Lung microvascular endothelial cell (primary cell): ENCODE measurements around the gene SSC5D. TPM values are rescaled to one million over a fixed set of nuclear protein-coding genes. Genes with fewer than 3 reads are reported as not detected.
A peak's percentile ranks its signal among the peaks of the same experiment; 100 is the strongest.

Experiments used
- DNase-seq, 2 donors: peaks; one replicate each; pipeline versions ENCODE4 v3.0.0 to v3.0.0-alpha.2; 2010; ENCODE audit warnings: low read depth in 2 of 2
- total RNA-seq: library from RNA; depleted of rRNA; stranded (reverse); fragments of >200 nt; gene quantifications from 2 replicates; pipeline ENCODE4 v1.2.1, GENCODE V29; 2014

Gene SSC5D
- total RNA-seq, 1 donor from 2014 or later, result not detected

DNA sequence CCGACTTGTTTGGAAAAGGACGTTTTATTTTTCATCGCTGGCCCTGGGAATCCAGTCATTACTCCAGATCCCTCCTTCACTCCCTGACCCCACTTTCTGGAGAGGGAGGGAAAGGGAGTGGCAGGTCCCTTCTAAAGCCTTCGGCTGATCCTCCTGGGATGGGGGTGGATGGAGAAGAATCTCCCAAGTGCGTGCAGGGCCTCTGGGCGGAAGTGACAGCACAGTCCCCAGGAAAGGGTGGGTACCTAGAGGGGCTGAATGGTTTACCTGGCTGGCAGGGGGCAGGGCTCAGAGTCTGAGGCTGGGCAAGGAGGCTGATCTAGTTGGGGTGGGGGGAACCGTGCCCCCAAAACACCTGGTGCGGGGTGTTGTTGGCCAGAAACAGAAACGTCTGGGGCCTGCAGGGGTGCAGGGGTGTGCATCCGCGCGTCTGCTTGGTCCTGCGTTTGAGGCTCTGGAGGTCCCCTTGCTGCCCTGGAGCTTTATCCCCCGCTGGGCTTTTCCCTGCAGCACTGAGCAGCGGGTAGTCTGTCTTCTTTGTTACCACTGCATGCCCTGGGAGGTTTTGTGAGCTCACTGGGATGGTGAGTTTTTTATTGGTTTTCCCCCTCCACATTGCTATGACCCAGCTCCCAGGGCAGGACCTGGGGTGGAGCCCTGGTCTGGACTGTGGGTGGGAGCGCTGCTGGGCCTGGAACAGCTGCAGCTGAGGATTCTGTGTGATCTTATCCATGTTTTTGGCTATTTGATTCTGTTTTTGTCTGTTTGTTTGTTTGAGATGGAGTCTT lies 14.8 kb upstream of the SSC5D start:
- no peak for DNase-seq

DNA sequence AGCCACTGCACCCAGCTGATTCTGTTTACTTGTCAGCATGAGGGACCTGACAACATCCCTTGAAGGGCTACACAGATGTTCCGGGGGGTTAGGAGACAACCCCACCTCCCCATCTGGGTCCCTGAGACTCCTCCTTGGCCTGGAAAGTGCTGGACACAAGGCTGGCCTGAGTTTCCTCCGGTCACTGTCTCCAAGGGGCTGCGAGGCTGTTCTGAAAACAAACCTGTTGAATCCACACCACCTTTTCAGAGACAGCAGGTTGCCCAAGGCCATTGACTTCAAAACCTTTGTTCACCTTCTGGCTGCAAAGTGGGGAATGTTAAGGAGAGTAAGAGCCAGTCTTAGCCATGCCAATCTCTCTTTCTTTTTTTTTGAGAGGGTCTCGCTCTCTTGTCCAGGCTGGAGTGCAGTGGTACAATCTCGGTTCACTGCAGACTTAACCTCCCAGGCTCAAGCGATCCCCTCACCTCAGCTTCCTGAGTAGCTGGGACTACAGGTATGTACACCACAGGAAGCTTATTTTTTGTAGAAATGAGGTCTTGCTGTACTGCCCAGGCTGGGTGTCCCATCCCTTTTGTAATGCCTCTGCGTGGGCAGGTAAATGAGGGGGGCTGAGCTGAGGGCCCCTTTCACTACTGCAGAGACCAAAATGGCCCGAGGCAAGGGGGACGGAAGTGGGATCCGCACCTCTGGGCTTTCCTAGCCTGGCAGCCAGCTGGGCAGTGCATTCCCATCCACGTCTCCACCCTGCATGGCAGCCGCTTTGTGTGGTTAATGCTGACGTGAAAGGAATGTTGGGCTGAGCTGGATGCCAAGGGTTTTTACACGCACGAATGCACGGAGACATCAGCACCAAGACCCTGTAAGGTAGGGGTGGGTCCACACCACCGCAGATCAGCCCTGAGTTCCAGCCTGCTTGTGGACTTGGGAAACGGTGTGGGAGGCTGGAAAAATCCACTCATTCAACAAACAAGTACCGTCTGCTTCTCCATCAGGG lies 13.7 kb upstream of the SSC5D start:
- no peak for DNase-seq

DNA sequence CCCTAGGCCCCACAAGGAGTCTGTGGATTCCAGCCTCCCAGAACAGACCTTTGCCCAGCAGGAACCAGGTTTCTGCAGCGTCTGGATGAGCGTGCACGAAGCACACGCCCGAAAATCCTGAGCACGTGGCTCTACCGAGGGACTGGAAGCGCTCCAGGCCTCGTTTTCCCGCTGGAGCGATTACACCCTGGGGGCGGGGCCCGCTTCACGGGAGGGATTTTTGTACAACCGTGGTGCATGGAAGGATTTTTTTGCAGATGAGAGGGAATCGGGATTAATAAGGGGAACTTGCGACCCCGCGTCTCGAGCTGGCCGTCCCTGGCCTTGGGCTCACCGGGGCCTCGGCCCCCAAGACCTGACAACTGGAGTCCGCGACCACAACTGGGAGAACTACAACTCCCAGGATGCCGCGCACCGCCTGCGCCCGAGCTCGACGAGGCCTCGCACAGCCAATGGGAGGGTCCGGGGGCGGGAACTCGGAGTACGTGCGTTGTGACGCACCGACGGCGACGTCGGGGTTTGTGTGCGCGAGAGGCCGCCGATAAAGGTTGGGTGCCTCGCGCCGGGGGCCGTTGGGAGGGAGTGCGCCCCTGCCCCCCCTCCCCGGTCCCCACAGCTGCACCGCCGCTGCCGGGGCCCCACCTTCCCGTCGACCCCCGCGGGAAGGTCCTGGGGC lies 12.0 kb upstream of the SSC5D start, which contains the start of gene ZNF628:
Gene ZNF628 (plus strand): TSS at position 518 of the 676 bp plus-strand sequence. CDS start 3,294 bp downstream, outside the sequence.
- peak; percentile 99 for DNase-seq

DNA sequence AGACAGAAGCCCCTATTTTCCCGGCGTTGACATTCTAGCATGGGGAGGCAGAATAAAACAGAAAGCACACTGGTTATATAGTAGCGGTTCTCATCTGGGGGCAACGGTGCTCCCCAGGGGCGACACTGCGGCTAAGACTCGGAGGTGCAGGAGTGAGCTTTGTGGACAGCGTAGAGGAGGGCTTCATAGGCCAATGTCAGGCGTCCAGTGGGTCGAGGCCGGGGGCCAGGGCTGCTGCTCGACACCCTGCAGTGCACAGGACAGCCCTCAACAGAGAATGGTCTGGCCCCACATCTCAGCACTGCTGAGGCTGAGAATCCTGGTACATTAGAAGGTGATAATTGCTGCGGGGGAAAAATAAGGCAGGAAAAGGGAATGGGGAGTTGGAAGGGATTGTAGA lies 10.3 kb upstream of the SSC5D start:
- no peak for DNase-seq

DNA sequence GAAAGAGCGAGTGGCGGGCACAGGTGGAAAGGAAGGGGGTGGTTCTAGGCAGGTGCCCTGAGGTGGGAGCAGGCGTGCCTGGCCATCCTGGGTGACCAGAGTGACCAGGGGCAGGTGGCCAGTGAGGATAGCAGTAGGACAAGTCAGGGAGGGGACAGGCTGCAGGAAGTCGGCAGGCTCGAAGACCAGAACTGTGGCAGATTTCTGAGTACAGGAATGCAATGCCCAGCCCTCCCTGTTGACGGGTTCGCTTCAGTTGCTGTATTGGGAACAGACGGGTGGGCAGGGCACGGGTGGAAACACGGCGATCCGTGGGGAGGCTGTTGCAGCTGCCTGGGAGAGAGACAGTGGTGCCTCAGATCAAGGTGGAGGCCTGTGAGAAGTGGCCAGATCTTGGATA lies 9.9 kb upstream of the SSC5D start:
- no peak for DNase-seq

DNA sequence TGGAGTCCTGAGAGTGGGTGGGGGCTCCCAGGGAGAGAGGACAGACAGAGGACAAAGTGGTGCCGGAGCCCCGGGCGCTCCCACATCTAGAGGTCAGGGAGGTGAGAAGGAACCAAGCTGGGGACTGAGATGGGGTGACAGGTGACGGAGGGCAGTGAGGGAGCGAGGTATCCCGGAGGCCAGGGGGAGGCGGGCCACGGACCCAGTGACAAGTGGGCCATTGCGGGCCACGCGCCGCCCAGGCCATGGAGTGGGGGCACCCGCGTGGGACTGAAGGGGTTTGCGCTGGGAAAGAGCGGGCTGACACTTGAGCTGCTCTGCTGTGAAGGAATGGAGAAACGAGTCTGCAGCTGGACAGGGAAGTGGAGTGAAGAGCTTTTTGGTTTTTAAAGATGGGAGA lies 9.2 kb upstream of the SSC5D start:
- no peak for DNase-seq

DNA sequence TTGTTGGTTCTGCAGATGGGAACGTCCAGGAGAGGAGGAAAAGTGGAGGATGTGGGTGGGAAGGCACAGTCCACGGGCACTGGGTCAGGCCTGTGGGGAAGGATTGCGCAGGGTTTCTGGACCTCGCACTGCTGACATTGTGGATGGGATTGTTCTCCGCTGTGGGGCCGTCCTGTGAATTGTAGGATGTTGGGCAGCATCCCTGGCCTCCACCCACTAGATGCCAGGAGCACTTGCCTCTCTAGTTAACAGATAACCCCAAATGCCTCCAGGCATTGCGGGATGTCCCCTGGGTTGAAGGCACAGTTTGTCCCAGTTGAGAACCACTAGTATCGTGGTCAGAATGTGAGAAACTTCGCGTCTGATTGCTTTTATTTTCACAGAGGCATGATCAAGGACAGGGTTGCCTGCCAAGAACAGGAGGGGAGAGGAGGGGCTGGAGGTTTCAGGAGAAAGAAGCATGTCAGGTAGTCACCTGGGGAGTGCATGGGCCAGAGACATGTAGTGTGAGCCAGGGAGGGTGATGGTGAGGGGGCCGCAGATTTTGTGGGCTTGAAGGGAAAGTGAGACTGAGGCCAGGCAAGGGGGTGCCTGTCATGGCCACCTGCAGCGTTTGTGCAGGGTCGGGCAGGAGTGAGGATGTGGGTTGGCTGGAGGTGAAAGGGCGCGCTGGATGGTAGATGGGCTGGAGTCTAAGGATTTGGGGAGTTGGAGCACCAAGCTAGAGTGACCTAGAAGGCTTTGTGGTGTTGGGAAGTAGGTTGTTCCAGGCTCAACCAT lies 8.6 kb upstream of the SSC5D start:
- no peak for DNase-seq

DNA sequence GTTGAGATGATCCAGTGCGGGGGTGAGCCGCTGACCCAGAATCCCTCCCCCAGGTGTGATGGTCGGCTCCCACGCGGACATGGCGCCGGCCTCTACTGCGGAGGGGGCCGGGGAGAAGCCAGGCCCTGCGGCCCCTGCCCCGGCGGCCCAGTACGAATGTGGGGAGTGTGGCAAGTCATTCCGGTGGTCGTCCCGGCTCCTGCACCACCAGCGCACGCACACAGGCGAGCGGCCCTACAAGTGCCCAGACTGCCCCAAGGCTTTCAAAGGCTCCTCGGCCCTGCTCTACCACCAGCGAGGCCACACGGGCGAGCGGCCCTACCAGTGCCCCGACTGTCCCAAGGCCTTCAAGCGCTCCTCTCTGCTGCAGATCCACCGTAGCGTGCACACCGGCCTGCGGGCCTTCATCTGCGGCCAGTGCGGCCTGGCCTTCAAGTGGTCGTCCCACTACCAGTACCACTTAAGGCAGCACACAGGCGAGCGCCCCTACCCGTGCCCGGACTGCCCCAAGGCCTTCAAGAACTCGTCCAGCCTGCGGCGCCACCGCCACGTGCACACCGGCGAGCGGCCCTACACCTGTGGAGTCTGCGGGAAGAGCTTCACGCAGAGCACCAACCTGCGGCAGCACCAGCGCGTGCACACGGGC lies 7.0 kb upstream of the SSC5D start:
- DNase-seq, result no peak

DNA sequence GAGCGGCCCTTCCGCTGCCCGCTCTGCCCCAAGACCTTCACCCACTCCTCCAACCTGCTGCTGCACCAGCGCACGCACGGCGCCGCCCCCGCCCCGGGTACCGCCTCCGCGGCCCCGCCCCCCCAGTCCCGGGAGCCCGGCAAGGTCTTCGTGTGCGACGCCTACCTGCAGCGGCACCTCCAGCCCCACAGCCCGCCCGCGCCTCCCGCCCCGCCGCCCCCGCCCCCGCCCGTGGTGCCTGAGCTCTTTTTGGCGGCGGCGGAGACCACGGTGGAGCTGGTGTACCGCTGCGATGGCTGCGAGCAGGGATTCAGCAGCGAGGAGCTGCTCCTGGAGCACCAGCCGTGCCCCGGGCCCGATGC lies 6.5 kb upstream of the SSC5D start:
- no peak for DNase-seq

DNA sequence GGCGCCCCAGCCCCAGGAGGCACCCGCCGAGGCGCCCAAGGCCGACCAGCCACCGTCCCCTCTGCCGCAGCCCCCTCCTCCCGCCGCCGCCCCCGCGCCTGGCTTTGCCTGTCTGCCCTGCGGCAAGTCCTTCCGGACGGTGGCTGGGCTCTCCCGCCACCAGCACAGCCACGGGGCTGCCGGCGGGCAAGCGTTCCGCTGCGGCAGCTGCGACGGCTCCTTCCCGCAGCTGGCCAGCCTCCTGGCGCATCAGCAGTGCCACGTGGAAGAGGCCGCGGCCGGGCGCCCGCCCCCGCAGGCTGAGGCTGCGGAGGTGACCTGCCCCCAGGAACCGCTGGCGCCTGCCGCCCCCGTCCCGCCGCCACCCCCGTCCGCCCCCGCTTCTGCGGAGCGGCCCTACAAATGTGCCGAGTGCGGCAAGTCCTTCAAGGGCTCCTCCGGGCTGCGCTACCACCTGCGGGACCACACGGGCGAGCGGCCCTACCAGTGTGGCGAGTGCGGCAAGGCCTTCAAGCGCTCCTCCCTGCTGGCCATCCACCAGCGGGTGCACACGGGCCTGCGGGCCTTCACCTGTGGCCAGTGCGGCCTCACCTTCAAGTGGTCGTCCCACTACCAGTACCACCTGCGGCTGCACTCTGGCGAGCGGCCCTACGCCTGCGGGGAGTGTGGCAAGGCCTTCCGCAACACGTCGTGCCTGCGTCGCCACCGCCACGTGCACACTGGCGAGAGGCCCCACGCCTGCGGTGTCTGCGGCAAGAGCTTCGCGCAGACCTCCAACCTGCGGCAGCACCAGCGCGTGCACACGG lies 5.9 kb upstream of the SSC5D start:
- no peak for DNase-seq

DNA sequence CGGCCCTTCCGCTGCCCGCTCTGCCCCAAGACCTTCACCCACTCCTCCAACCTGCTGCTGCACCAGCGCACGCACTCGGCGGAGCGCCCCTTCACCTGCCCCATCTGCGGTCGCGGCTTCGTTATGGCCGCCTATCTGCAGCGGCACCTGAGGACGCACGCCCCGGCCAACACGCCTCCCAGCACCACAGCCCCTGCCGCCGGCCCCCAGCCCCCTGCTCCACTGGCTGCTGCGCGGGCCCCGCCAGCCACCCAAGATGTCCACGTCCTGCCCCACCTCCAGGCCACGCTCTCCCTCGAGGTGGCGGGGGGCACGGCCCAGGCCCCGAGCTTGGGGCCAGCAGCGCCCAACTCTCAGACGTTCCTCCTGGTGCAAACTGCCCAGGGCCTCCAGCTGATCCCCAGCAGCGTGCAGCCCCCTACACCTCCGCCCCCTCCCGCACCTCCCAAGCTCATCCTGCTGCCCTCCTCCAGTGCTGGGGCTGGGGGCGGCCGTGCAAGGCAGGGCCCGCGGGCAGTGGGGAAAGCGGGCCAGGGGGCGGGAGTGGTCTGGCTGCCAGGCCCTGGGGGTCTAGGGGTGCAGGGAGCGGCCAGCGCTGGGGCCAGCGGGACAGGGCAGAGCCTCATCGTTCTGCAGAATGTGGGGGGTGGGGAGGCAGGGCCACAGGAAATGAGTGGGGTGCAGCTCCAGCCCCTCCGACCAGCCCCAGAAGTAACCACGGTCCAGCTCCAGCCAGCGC lies 5.1 kb upstream of the SSC5D start:
- no peak for DNase-seq

DNA sequence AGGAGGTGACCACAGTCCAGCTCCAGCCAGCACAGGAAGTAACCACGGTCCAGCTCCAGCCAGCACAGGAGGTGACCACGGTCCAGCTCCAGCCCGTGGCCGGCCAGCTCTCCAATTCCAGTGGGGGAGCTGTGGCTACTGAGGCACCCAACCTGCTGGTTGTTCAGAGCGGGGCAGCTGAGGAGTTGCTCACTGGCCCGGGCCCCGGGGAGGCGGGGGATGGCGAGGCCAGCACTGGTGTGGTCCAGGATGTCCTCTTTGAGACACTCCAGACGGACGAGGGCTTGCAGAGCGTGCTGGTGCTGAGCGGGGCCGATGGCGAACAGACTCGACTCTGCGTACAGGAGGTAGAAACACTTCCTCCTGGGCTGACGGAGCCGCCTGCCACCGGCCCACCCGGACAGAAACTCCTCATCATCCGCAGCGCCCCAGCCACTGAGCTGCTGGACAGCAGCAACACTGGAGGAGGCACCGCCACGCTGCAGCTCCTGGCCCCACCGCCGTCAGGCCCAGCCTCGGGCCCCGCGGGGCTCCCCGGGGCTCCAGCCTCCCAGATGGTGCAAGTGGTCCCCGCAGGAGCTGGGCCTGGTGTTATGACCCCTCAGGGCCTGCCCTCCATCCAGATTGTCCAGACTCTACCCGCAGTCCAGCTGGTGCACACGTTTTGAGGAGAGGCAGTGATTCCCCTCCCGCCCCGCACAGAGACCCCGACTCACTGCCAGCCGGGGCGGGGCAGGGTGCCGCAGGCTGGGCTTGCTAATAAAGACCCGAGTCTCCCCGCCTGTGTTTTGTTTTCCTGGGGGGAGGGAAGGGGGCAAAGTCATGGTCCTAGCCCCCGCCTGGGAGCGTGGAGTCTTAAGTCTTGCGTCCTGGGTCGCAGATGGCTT lies 4.3 kb upstream of the SSC5D start:
- no peak for DNase-seq

DNA sequence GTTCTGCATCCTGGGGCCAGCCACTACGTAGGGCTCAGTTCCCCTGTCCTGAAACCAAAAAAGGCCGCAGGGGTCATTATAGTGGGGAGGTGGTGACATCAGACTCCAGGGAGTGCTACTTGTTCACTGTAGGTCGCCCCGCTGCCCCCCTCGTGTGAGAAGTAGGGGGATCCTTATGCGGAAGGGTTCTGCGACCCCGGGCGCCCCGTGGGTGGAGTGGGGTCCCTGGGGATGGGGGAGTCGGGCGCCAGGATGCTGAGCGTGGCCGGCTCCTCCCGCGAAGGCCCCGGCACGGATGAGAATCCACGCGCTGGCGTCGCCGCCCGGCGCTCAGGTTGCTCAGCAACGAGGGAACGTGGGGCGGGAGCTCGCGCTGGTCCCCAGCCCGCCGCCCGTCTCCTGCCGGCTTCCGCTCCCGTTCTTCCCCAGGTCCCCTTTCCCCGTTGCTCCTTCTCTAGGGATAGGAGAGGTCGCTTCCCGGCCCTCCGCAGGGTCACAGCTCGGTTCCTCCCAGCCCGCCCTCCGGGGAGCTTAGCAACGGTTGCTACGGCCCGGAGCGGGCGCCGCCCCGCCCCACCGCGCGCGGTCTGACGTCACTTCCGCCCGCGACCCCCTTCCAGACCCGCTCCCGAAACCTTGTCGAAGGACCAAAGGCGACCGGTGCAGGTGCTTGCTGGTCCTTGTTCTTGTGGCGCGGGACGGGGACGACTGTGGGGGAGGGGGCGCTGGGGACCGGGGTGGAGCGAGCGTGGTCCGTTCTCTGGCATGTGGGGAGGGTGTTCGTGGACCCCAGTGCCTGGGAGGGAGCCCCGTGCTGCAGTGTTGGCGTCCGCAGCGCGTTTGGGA lies 3.4 kb upstream of the SSC5D start, which contains the start of gene NAT14:
Gene NAT14 (plus strand): TSS at position 596 of the 846 bp plus-strand sequence. CDS start 521 bp downstream, outside the sequence.
- DNase-seq, result peak; percentile 50 to 69

DNA sequence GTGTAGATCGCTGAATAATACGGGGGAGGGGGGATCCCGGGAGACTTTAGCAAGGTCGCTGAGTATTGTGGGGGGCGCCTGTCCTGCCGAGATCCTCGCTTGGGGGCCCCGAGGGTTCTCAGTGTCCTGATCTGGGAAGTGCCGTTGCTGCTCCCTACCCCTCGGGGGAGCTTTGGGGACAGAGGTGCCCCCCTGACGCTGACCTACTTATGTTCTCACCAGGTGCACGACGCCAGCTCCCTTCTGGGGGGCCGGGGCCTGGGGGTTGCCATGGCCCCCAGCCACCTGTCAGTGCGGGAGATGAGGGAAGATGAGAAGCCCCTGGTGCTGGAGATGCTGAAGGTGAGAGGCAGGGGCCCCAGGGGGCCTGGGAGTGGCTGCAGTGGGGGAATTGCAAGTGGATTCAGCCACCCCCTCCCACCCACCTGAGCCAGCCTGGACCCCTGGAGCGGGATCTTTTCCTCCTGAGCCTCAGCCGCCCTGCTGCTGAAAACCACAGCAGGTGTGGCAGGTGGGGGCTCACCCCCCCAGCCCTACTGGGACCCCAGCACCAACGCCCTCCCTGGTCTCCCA lies 2.7 kb upstream of the SSC5D start:
- no peak for DNase-seq

DNA sequence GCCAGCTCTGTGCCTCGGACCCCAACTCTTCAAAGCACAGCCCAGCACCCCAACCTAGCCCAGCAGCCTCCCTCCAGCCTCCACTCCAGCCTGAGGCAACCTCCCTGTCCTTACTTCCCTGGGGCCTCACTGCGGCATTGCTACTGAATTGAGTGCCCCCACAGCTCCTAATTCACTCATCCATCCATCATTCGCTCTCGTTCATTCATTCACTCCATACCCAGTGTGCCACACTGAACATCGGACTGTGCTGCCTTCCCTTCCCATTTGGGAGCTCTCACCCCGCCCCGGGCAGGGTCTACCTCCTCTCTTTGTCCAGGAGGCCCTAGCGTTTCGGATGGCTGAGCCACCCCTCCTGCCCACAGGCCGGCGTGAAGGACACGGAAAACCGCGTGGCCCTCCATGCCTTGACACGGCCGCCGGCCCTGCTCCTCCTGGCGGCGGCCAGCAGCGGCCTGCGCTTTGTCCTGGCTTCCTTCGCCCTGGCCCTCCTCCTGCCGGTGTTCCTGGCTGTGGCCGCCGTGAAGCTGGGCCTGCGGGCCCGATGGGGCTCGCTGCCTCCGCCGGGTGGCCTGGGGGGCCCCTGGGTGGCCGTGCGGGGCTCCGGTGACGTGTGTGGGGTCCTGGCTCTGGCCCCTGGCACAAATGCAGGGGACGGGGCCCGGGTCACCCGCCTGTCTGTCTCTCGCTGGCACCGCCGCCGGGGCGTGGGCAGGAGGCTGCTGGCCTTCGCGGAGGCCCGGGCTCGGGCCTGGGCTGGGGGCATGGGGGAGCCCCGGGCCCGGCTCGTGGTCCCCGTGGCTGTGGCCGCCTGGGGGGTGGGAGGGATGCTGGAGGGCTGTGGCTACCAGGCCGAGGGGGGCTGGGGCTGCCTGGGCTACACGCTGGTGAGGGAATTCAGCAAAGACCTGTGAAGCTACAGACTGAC lies 1.9 kb upstream of the SSC5D start:
- DNase-seq, result no peak
